DMS 273 treated with DMSO at 0.1 percent for 48 hours (cell line): ENCODE measurements around the gene MSH3.
A peak's percentile ranks its signal among the peaks of the same experiment; 100 is the strongest.
"Not testable (repeated sequence)": the region's sequence is repeated elsewhere in the genome, so short reads cannot be mapped to it uniquely, and the experiment has no call there.

ENCODE experiments used
- DNase-seq: peaks from one replicate; lab custom pipeline; 2025; lab: John Stamatoyannopoulos, UW

Gene MSH3

GRCh38 chr5:80656425-80656824 is 2.0 kb downstream of the MSH3 start:
- no peak for DNase-seq

GRCh38 chr5:80659106-80659505 is 4.7 kb downstream of the MSH3 start:
- no peak for DNase-seq

- DNase-seq, result not testable (repeated sequence)
These were observed 6.2 kb downstream of the MSH3 start for GRCh38 chr5:80660661-80661060.

- DNase-seq, result no peak
These were observed 7.7 kb downstream of the MSH3 start for GRCh38 chr5:80662108-80662507.

- no peak for DNase-seq
These were observed 10.6 kb downstream of the MSH3 start for GRCh38 chr5:80665057-80665456.

GRCh38 chr5:80667384-80667783 is 12.9 kb downstream of the MSH3 start:
- no peak for DNase-seq

- DNase-seq, result no peak
These were observed 13.8 kb downstream of the MSH3 start for GRCh38 chr5:80668016-80668969.

- peak; percentile 17 for DNase-seq
These were observed 17.8 kb downstream of the MSH3 start for GRCh38 chr5:80672140-80672736.

GRCh38 chr5:80676706-80677105 is 22.3 kb downstream of the MSH3 start:
- DNase-seq, result no peak

GRCh38 chr5:80686757-80687156 is 32.3 kb downstream of the MSH3 start:
- DNase-seq, result peak; percentile 2

GRCh38 chr5:80688648-80689420 is 34.4 kb downstream of the MSH3 start:
- DNase-seq, result no peak

- no peak for DNase-seq
These were observed 35.2 kb downstream of the MSH3 start for GRCh38 chr5:80689627-80690026.

GRCh38 chr5:80695666-80696065 is 41.2 kb downstream of the MSH3 start:
- DNase-seq, result no peak

- no peak for DNase-seq
These were observed 42.0 kb downstream of the MSH3 start for GRCh38 chr5:80696450-80696849.

- no peak for DNase-seq
These were observed 42.6 kb downstream of the MSH3 start for GRCh38 chr5:80697100-80697499.

- no peak for DNase-seq
These were observed 43.9 kb downstream of the MSH3 start for GRCh38 chr5:80698369-80698768.

- DNase-seq, result no peak
These were observed 47.1 kb downstream of the MSH3 start for GRCh38 chr5:80701597-80701996.

GRCh38 chr5:80703291-80703690 is 48.8 kb downstream of the MSH3 start:
- no peak for DNase-seq

GRCh38 chr5:80703747-80704146 is 49.3 kb downstream of the MSH3 start:
- DNase-seq, result no peak

- DNase-seq, result no peak
These were observed 49.8 kb downstream of the MSH3 start for GRCh38 chr5:80704221-80704620.

GRCh38 chr5:80705216-80705769 is 50.8 kb downstream of the MSH3 start:
- DNase-seq, result no peak

- no peak for DNase-seq
These were observed 51.3 kb downstream of the MSH3 start for GRCh38 chr5:80705801-80706200.
